ENCODE measurements around the gene ADORA2A. TPM values are rescaled to one million over a fixed set of nuclear protein-coding genes. Genes with fewer than 3 reads are reported as not detected.

The ADORA2A gene
- total and polyA plus RNA-seq, 8 donors = 0.58 to 7.1 (median 1.6) TPM; not detected in 1

GRCh38 chr22:24465975-24466374 lies 38.6 kb downstream of the ADORA2A start:
- Histone ChIP-seq H3K4me1 (peaks cover 0 to 24% (median 12%) of the 10 kb centered on the region in 4 donors), H3K27ac (no peak overlapping the region), H3K4me3 (no peak overlapping the region), H3K27me3 (no peaks in the 10 kb centered on the region), H3K36me3 (no peaks in the 10 kb centered on the region), H3K9me3 (no peaks in the 10 kb centered on the region)
- TF ChIP-seq CTCF (IDR thresholded peaks at IDR 0.05) = no peak
- no peak for TF ChIP-seq EP300 (IDR thresholded peaks at IDR 0.05)
- TF ChIP-seq POLR2AphosphoS5 (IDR thresholded peaks at IDR 0.05) = no peak
- no peak for TF ChIP-seq POLR2A (IDR thresholded peaks at IDR 0.05)
- WGBS, 5 donors = 89 to 98% (median 95%) methylated on average over 3 of the region's 3 CpGs
- intact Hi-C loops (cut with DNase I; ENCODE audit: low total_unique reads) = no loop called here
- no peak for DNase-seq

GRCh38 chr22:24466716-24467328 lies 39.4 kb downstream of the ADORA2A start:
- Histone ChIP-seq H3K27me3 (no peaks in the 10 kb centered on the region), H3K36me3 (no peaks in the 10 kb centered on the region), H3K27ac (peak overlapping the region in 1 of 5 donors; percentile 9), H3K4me1 (peaks cover 0 to 22% (median 12%) of the 10 kb centered on the region in 4 donors), H3K4me3 (no peak overlapping the region), H3K9me3 (no peaks in the 10 kb centered on the region)
- 43 to 60% (median 52%) methylated on average over 1 of the region's 1 CpG for WGBS, 5 donors
- DNase-seq = peak in 1 of 2 donors; percentile 78
- intact Hi-C loops (cut with DNase I; ENCODE audit: low total_unique reads) = no loop called here
- TF ChIP-seq EP300 (IDR thresholded peaks at IDR 0.05) = no peak
- TF ChIP-seq POLR2A (IDR thresholded peaks at IDR 0.05) = no peak
- no peak for TF ChIP-seq CTCF (IDR thresholded peaks at IDR 0.05)
- no peak for TF ChIP-seq POLR2AphosphoS5 (IDR thresholded peaks at IDR 0.05)

GRCh38 chr22:24467340-24467739 lies 39.9 kb downstream of the ADORA2A start:
- Histone ChIP-seq H3K36me3 (no peaks in the 10 kb centered on the region), H3K4me1 (peaks cover 0 to 22% (median 12%) of the 10 kb centered on the region in 4 donors), H3K27me3 (no peaks in the 10 kb centered on the region), H3K9me3 (no peaks in the 10 kb centered on the region), H3K27ac (peak overlapping the region in 1 of 5 donors; percentile 9), H3K4me3 (no peak overlapping the region)
- DNase-seq = no peak
- 68 to 81% (median 77%) methylated on average over 2 of the region's 2 CpGs for WGBS, 5 donors
- no peak for TF ChIP-seq POLR2A (IDR thresholded peaks at IDR 0.05)
- no peak for TF ChIP-seq EP300 (IDR thresholded peaks at IDR 0.05)
- no peak for TF ChIP-seq POLR2AphosphoS5 (IDR thresholded peaks at IDR 0.05)
- TF ChIP-seq CTCF (IDR thresholded peaks at IDR 0.05) = no peak
- intact Hi-C loops (cut with DNase I; ENCODE audit: low total_unique reads) = no loop called here

- Histone ChIP-seq H3K36me3 (no peaks in the 10 kb centered on the region), H3K27me3 (no peaks in the 10 kb centered on the region), H3K9me3 (no peaks in the 10 kb centered on the region), H3K4me3 (no peak overlapping the region), H3K4me1 (peaks cover 0 to 19% (median 9%) of the 10 kb centered on the region in 4 donors), H3K27ac (no peak overlapping the region)
- no peak for TF ChIP-seq POLR2A (IDR thresholded peaks at IDR 0.05)
- no peak for TF ChIP-seq EP300 (IDR thresholded peaks at IDR 0.05)
- no peak for TF ChIP-seq CTCF (IDR thresholded peaks at IDR 0.05)
- TF ChIP-seq POLR2AphosphoS5 (IDR thresholded peaks at IDR 0.05) = no peak
- intact Hi-C loops (cut with DNase I; ENCODE audit: low total_unique reads) = no loop called here
- peak in 1 of 2 donors; percentile 67 for DNase-seq
- 76 to 91% (median 78%) methylated on average over 4 of the region's 4 CpGs for WGBS, 5 donors
These were observed 44.2 kb downstream of the ADORA2A start for GRCh38 chr22:24471570-24471969.

Data from stomach (tissue), 9 donors.